DND-41 (cell line): ENCODE results near the gene HBP1.
A peak's percentile ranks its signal among the peaks of the same experiment; 100 is the strongest.
"Not testable (repeated sequence)": the region's sequence is repeated elsewhere in the genome, so short reads cannot be mapped to it uniquely, and the experiment has no call there.

ENCODE experiments used
- ATAC-seq: fragments of 200-7000 bp; cut with Tn5 transposase; 3 replicates; pipeline ENCODE4 v1.9.1; 2021; ENCODE audit warnings: low read depth; ENCODE audit not compliant: insufficient read depth
- DNase-seq: peaks from one replicate; pipeline ENCODE4 v3.0.0-alpha.2; 2020
- H2AFZ ChIP-seq: 2 replicates; pipeline ENCODE4 v1.6.0; 2012; ENCODE audit warnings: low read depth, low read length
- H3K27ac ChIP-seq: 2 replicates; pipeline ENCODE4 v1.5.1; 2012; ENCODE audit warnings: low read length, inconsistent platforms
- H3K27me3 ChIP-seq: fragments of 200-600 bp; sonication (generic); 2 replicates; pipeline ENCODE4 v1.6.0; 2012; ENCODE audit warnings: low read length, mild to moderate bottlenecking, inconsistent platforms; ENCODE audit not compliant: insufficient read depth, poor library complexity
- H3K36me3 ChIP-seq: 2 replicates; pipeline ENCODE4 v1.5.1; 2012; ENCODE audit warnings: low read length, inconsistent platforms; ENCODE audit not compliant: insufficient read depth
- H3K4me1 ChIP-seq: 2 replicates; pipeline ENCODE4 v1.5.1; 2012; ENCODE audit warnings: mild to moderate bottlenecking, low read length; ENCODE audit not compliant: insufficient read depth
- H3K4me2 ChIP-seq: 2 replicates; pipeline ENCODE4 v1.6.0; 2012; ENCODE audit warnings: mild to moderate bottlenecking, moderate library complexity, low read length, inconsistent platforms; ENCODE audit not compliant: insufficient read depth
- H3K4me3 ChIP-seq, 2 experiments: fragments of 200-600 bp in 1 of 2; shearing (Covaris generic) in 1 of 2; 2 replicates each; pipeline ENCODE4 v1.5.1; 2012 to 2016; ENCODE audit warnings: inconsistent platforms in 2 of 2, low read length in 2 of 2, mild to moderate bottlenecking in 2 of 2, low read depth in 1 of 2, moderate library complexity in 1 of 2
- H3K79me2 ChIP-seq: 2 replicates; pipeline ENCODE4 v1.6.0; 2012; ENCODE audit warnings: low read length, inconsistent platforms; ENCODE audit not compliant: insufficient read depth
- H3K9ac ChIP-seq: 2 replicates; pipeline ENCODE4 v1.6.0; 2012; ENCODE audit warnings: low read depth, mild to moderate bottlenecking, inconsistent platforms, low read length, moderate library complexity
- H3K9me3 ChIP-seq: 2 replicates; pipeline ENCODE4 v1.5.1; 2012; ENCODE audit warnings: low read length, moderate library complexity, mild to moderate bottlenecking, inconsistent platforms; ENCODE audit not compliant: insufficient read depth, severe bottlenecking
- H4K20me1 ChIP-seq: 2 replicates; pipeline ENCODE4 v1.6.0; 2012; ENCODE audit warnings: low read length; ENCODE audit not compliant: insufficient read depth
- CTCF ChIP-seq: IDR thresholded peaks from 2 replicates; pipeline ENCODE4 v1.5.1; 2012; ENCODE audit warnings: borderline replicate concordance, low read length, moderate library complexity, mild to moderate bottlenecking; ENCODE audit not compliant: poor library complexity, severe bottlenecking; ENCODE audit errors: extremely low read depth
- EZH2 ChIP-seq: IDR thresholded peaks from 3 replicates; pipeline ENCODE4 v1.6.1; 2012; ENCODE audit warnings: borderline replicate concordance, low read depth, mild to moderate bottlenecking, moderate library complexity, low read length, inconsistent platforms; ENCODE audit not compliant: severe bottlenecking

HBP1 gene

GRCh38 chr7:107130487-107131220, 38.1 kb upstream of the HBP1 start:
- Histone ChIP-seq H3K79me2 (no peaks in the 10 kb centered on the region), H3K9ac (no peak overlapping the region), H3K27me3 (no peaks in the 10 kb centered on the region), H2AFZ (no peak overlapping the region), H3K4me2 (no peak overlapping the region), H3K36me3 (no peaks in the 10 kb centered on the region), H4K20me1 (no peaks in the 10 kb centered on the region), H3K4me1 (peaks cover 15% of the 10 kb centered on the region), H3K27ac (no peak overlapping the region), H3K9me3 (no peaks in the 10 kb centered on the region), H3K4me3 (no peak overlapping the region)
- ATAC-seq (no peak), DNase-seq (no peak)
- TF ChIP-seq CTCF (peak; percentile 11), EZH2 (no peak)

GRCh38 chr7:107133396-107133795, 35.4 kb upstream of the HBP1 start:
- H4K20me1 ChIP-seq = no peaks in the 10 kb centered on the region
- H3K27me3 ChIP-seq = peaks cover 2% of the 10 kb centered on the region
- H3K27ac ChIP-seq = no peak overlapping the region
- no peak overlapping the region for H3K4me2 ChIP-seq
- no peaks in the 10 kb centered on the region for H3K4me1 ChIP-seq
- no peak overlapping the region for H2AFZ ChIP-seq
- H3K36me3 ChIP-seq = no peaks in the 10 kb centered on the region
- ATAC-seq (no peak), DNase-seq (no peak)
- TF ChIP-seq EZH2 = no peak
- TF ChIP-seq CTCF = no peak
- no peaks in the 10 kb centered on the region for H3K9me3 ChIP-seq
- no peak overlapping the region for H3K9ac ChIP-seq
- no peaks in the 10 kb centered on the region for H3K79me2 ChIP-seq
- H3K4me3 ChIP-seq = no peak overlapping the region

- ATAC-seq = no peak
- no peak for DNase-seq
These were observed 29.9 kb upstream of the HBP1 start for GRCh38 chr7:107138696-107139420.

GRCh38 chr7:107143875-107144274, 24.9 kb upstream of the HBP1 start:
- not testable (repeated sequence) for DNase-seq, H3K4me1 ChIP-seq, H3K27me3 ChIP-seq, H3K27ac ChIP-seq, H2AFZ ChIP-seq, H3K79me2 ChIP-seq, H4K20me1 ChIP-seq, ATAC-seq, H3K4me3 ChIP-seq, H3K9ac ChIP-seq, H3K36me3 ChIP-seq, H3K9me3 ChIP-seq, H3K4me2 ChIP-seq

More at GRCh38 chr7:107138696-107139420, 29.9 kb upstream of the HBP1 start:
- Histone ChIP-seq H3K36me3 (no peaks in the 10 kb centered on the region), H4K20me1 (no peaks in the 10 kb centered on the region), H3K4me2 (no peak overlapping the region), H3K4me1 (no peaks in the 10 kb centered on the region), H3K27ac (no peak overlapping the region), H3K9ac (no peak overlapping the region), H3K9me3 (no peaks in the 10 kb centered on the region), H3K27me3 (peaks cover 7% of the 10 kb centered on the region), H3K4me3 (no peak overlapping the region), H3K79me2 (no peaks in the 10 kb centered on the region), H2AFZ (no peak overlapping the region)
- no peak for TF ChIP-seq EZH2
- no peak for TF ChIP-seq CTCF
